Measurements from ENCODE around the gene KRT79.
A peak's percentile ranks its signal among the peaks of the same experiment; 100 is the strongest.
"Not testable (repeated sequence)": the region's sequence is repeated elsewhere in the genome, so short reads cannot be mapped to it uniquely, and the experiment has no call there.

Gene KRT79

GRCh38 chr12:52833922-52834726, at the start of gene KRT79:
Gene KRT79, minus strand, starts transcription at chr12:52834311. Its CDS starts 51 bp downstream, at chr12:52834260.
- no peak for DNase-seq

GRCh38 chr12:52880499-52880898, 46.4 kb upstream of the KRT79 start:
- DNase-seq, result not testable (repeated sequence)

- DNase-seq, result peak; percentile 63
Measured at GRCh38 chr12:52879394-52880351, 45.6 kb upstream of the KRT79 start.

GRCh38 chr12:52878507-52879393, 44.6 kb upstream of the KRT79 start:
- no peak for DNase-seq

GRCh38 chr12:52877242-52877641, 43.1 kb upstream of the KRT79 start:
- DNase-seq, result no peak

- DNase-seq, result no peak
Measured at GRCh38 chr12:52876372-52876771, 42.3 kb upstream of the KRT79 start.

GRCh38 chr12:52874573-52875435, 40.7 kb upstream of the KRT79 start:
- no peak for DNase-seq

- peak; percentile 31 to 64 for DNase-seq
Measured at GRCh38 chr12:52873832-52874572, 39.9 kb upstream of the KRT79 start.

- DNase-seq, result no peak
Measured at GRCh38 chr12:52873513-52873831, 39.4 kb upstream of the KRT79 start.

- no peak for DNase-seq
Measured at GRCh38 chr12:52872644-52873389, 38.7 kb upstream of the KRT79 start.

- no peak for DNase-seq
Measured at GRCh38 chr12:52871291-52872039, 37.4 kb upstream of the KRT79 start.

GRCh38 chr12:52870361-52871290, 36.5 kb upstream of the KRT79 start:
- peak; percentile 62 to 77 for DNase-seq

- DNase-seq, result peak; percentile 46 to 51
Measured at GRCh38 chr12:52867642-52868041, 33.5 kb upstream of the KRT79 start.

- DNase-seq, result no peak
Measured at GRCh38 chr12:52867152-52867551, 33.0 kb upstream of the KRT79 start.

- no peak for DNase-seq
Measured at GRCh38 chr12:52865090-52865944, 31.2 kb upstream of the KRT79 start.

- no peak for DNase-seq
Measured at GRCh38 chr12:52862023-52862422, 27.9 kb upstream of the KRT79 start.

- DNase-seq, result no peak
Measured at GRCh38 chr12:52861511-52861910, 27.4 kb upstream of the KRT79 start.
